ENCODE measurements around the gene INSL6.
"Not testable (repeated sequence)": the region's sequence is repeated elsewhere in the genome, so short reads cannot be mapped to it uniquely, and the experiment has no call there.

The INSL6 gene

GRCh38 chr9:5185220-5185840, at the start of gene INSL6:
Gene INSL6, minus strand, starts transcription at chr9:5185639. Its CDS starts 37 bp downstream, at chr9:5185602.
- DNase-seq = no peak

GRCh38 chr9:5231212-5231611, 45.8 kb upstream of the INSL6 start, which contains the start of gene INSL4:
Gene INSL4, plus strand, starts transcription at chr9:5231419. Its CDS starts 105 bp downstream, at chr9:5231524.
- no peak for DNase-seq

GRCh38 chr9:5230554-5230953, 45.1 kb upstream of the INSL6 start:
- no peak for DNase-seq

GRCh38 chr9:5205071-5205470, 19.6 kb upstream of the INSL6 start:
- DNase-seq = no peak

GRCh38 chr9:5195463-5195862, 10.0 kb upstream of the INSL6 start:
- no peak for DNase-seq

- DNase-seq = no peak
Measured at GRCh38 chr9:5193345-5193744, 7.9 kb upstream of the INSL6 start.

GRCh38 chr9:5191985-5192384, 6.5 kb upstream of the INSL6 start:
- DNase-seq = no peak

- no peak for DNase-seq
Measured at GRCh38 chr9:5188060-5188984, 2.9 kb upstream of the INSL6 start.

GRCh38 chr9:5186416-5187169, 1.2 kb upstream of the INSL6 start:
- DNase-seq = peak; percentile 52

- DNase-seq = no peak
Measured at GRCh38 chr9:5184776-5185175, 663 bp downstream of the INSL6 start.

GRCh38 chr9:5180631-5181030, 4.8 kb downstream of the INSL6 start:
- not testable (repeated sequence) for DNase-seq

- no peak for DNase-seq
Measured at GRCh38 chr9:5178126-5178805, 7.2 kb downstream of the INSL6 start.

- DNase-seq = no peak
Measured at GRCh38 chr9:5146241-5146640, 39.2 kb downstream of the INSL6 start.

- no peak for DNase-seq
Measured at GRCh38 chr9:5144217-5144616, 41.2 kb downstream of the INSL6 start.

GRCh38 chr9:5140151-5140550, 45.3 kb downstream of the INSL6 start:
- DNase-seq = no peak

- no peak for DNase-seq
Measured at GRCh38 chr9:5122516-5122915, 62.9 kb downstream of the INSL6 start.

GRCh38 chr9:5122116-5122515, 63.3 kb downstream of the INSL6 start:
- no peak for DNase-seq

GRCh38 chr9:5113994-5114748, 71.3 kb downstream of the INSL6 start:
- no peak for DNase-seq

Measured in RPMI8226 (cell line).